ENCODE measurements around the gene CIDEB. TPM values are rescaled to one million over a fixed set of nuclear protein-coding genes. Genes with fewer than 3 reads are reported as not detected.

Gene CIDEB
- total RNA-seq, 4 donors from 2014 or later = 22.3 to 184 (median 136) TPM

DNA sequence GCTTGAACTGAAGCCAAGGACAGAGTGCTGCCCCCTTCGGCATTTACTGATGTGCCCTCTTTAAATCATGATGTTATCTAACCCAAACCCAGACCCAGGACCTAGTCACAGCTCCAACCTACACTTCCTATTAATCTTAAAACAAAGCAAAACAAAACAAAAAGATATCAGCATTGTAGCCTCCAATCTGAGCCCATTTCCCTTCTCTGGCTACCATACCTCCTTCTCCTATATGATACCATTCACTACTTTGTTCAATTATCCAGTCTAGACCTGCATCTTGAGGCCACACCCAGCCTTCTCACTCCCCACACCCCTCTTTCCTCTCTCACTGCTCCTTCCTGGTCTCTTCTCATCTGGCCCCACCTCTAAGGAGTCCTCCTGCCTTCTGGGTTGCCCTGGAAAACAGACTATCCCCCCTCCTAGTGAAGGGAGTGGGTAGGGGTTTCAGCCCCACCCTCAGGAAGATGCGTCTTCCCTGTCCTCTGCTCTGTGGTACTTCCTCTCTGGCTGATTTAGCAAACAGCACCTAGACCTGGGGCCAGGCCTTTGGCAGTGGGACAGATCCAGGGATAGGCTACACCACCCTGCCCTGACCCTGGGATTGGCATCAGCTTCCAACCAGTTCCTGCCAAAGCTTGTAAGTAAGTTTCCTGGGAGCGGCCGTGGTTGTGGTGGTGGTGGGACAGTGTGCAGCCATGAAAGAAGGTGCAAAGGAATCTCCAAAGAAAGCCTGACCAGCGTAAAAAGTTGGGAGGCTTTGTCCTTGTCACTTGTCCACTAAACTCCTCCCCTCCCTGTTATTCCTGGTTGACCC is 6.8 kb upstream of the CIDEB start:
- DNase-seq = no peak
- no peaks in the 10 kb centered on the region for H3K27me3 ChIP-seq
- peaks cover 4 to 59% (median 26%) of the 10 kb centered on the region in 4 donors for H3K4me1 ChIP-seq
- H3K4me3 ChIP-seq = no peak overlapping the region
- TF ChIP-seq CTCF (IDR thresholded peaks at IDR 0.05) (no peak), POLR2A (IDR thresholded peaks at IDR 0.05) (no peak)
- H3K36me3 ChIP-seq = no peaks in the 10 kb centered on the region
- H3K27ac ChIP-seq = peak overlapping the region; percentile 7 to 72 (median 34)
- H3K9me3 ChIP-seq = no peaks in the 10 kb centered on the region

DNA sequence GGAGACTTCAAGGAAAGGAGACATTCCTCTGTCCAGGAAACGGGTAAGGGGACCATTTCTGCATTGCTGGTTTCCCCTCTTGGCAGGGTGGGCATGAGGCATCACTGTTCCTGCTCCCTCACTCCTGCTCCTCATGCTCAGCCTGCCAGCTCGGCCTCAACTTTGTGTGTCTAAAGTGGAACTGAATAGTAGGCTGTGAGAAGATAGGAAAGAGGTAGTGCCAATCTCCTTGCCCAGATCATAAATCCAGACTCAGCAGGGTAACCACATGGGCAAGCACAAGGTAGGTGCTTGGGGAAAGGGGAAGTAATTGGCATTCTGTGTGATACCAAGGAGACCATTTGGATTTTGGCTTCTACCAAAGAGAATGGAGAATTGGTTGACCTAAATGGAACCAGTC is 6.1 kb upstream of the CIDEB start:
- no peaks in the 10 kb centered on the region for H3K36me3 ChIP-seq
- no peak for DNase-seq
- no peaks in the 10 kb centered on the region for H3K27me3 ChIP-seq
- TF ChIP-seq POLR2A (IDR thresholded peaks at IDR 0.05) (no peak), CTCF (IDR thresholded peaks at IDR 0.05) (no peak)
- H3K27ac ChIP-seq = peak overlapping the region in 3 of 4 donors; percentile 40 to 96 (median 72)
- H3K4me3 ChIP-seq = no peak overlapping the region
- no peaks in the 10 kb centered on the region for H3K9me3 ChIP-seq
- peaks cover 8 to 65% (median 27%) of the 10 kb centered on the region in 4 donors for H3K4me1 ChIP-seq

DNA sequence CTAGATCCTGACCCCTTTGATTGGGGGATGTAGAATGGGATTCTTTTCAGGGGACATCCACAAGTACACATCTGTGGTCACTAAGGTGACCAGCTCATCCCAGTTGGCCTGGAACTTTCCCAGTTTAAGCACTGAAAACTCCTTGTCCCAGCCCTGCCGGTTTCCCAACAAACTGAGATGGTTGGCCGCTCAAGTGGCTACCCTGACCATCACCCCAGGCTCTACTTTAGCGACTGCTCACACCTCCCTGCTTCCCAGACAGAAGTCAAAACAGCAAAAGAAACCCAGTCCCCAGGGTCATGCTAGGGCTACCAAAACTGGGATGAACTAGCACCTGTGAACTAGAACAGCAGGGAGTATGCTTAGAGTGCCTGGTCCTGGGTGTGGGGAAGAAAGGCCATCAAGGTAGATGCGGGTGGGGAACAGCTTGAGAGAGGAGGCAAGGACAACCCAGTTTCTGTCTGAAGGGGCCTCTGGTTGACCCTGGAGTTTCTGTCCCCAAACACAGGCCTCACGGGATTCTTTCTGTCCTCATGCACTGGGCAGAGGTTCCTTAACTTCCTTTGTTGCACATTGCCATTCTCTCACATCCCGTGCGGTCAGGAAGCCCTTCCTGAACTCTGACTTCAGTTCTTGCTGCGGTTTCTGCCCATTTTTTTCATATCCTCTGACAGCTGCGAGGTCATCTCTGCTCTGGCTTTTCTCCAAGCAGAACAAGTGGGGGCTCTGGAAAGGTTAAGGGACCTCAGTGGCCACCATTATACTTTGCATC is 5.1 kb upstream of the CIDEB start:
- no peaks in the 10 kb centered on the region for H3K36me3 ChIP-seq
- peaks cover 8 to 75% (median 27%) of the 10 kb centered on the region in 4 donors for H3K4me1 ChIP-seq
- H3K27ac ChIP-seq = peak overlapping the region; percentile 49 to 96 (median 85)
- H3K27me3 ChIP-seq = no peaks in the 10 kb centered on the region
- no peaks in the 10 kb centered on the region for H3K9me3 ChIP-seq
- no peak for TF ChIP-seq CTCF (IDR thresholded peaks at IDR 0.05)
- TF ChIP-seq POLR2A (IDR thresholded peaks at IDR 0.05) = no peak
- DNase-seq = peak in 2 of 3 donors; percentile 76 to 89
- no peak overlapping the region for H3K4me3 ChIP-seq

DNA sequence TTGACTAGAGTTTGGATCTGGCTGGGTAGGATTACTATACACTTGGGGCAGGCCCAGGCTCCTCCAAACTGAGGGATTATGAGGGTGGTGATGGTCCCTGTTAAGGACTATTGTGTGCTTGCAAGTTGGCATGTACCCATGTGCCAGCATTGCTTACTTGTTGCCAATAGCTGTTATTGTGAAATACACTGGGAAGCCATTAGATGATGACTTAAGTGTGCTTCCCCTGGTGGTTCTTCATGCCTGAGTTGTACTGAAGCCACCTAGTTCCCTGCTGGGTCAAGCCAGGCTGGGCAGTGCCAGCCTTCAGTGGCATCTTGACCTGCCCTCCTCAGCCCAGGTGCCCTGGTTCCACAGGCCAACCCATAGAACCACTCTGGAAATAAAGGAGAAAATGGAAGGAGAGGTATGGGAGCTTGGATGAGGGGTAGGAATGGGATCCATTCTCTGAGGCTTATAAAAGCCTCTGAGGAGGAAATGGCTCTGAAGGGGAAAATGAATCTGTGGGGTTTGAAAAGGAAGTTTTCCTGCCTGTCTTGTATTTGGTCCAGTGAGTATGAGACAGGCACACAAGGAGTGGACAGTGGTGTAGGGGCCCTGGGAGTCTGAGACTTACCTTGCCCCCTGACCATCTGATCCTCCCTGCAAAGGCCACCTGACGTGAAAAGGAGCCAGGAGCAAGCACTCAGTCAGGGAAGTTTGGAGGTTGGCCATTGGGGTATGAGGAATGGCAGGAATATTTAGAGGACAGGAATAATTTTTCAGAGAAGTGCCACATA is 4.2 kb upstream of the CIDEB start:
- H3K4me1 ChIP-seq = peaks cover 8 to 79% (median 27%) of the 10 kb centered on the region in 4 donors
- DNase-seq = no peak
- no peaks in the 10 kb centered on the region for H3K9me3 ChIP-seq
- peak overlapping the region; percentile 44 to 64 (median 58) for H3K4me3 ChIP-seq
- no peaks in the 10 kb centered on the region for H3K27me3 ChIP-seq
- TF ChIP-seq POLR2A (IDR thresholded peaks at IDR 0.05) = no peak
- TF ChIP-seq CTCF (IDR thresholded peaks at IDR 0.05) = no peak
- H3K27ac ChIP-seq = peak overlapping the region; percentile 62 to 96 (median 85)
- peaks cover 0 to 4% (median 0%) of the 10 kb centered on the region in 3 donors for H3K36me3 ChIP-seq

All from Peyer's patch (tissue), 4 donors.